HepG2 (cell line): Measurements from ENCODE around the gene ALKBH5. TPM values are rescaled to one million over a fixed set of nuclear protein-coding genes. Genes with fewer than 3 reads are reported as not detected.

Experiments used
- ATAC-seq: fragments of 200-7000 bp; cut with Tn5 transposase; 3 replicates; pipeline ENCODE4 v1.9.1; 2020; ENCODE audit warnings: mild to moderate bottlenecking, moderate library complexity
- BruUV-seq: library from RNA; stranded (reverse); fragments of 400-500 nt; replicated peaks from 2 replicates; lab custom pipeline; 2021; lab: Mats Ljungman, UMichigan
- CTCF ChIA-PET: fragments of 300-600 bp; formaldehyde crosslinking; extraction: SDS; loops from one replicate; lab custom pipeline; 2021; ENCODE audit warnings: low total read pairs, inconsistent platforms, low intra/inter-chr PET ratio; lab: Yijun Ruan, JAX
- POLR2A ChIA-PET: fragments of 350-600 bp; sonication (Branson Sonifier 250); formaldehyde crosslinking; loops from one replicate; lab custom pipeline; 2020; ENCODE audit warnings: antibody characterized with exemption, inconsistent platforms; lab: Yijun Ruan, JAX
- DNase-seq: peaks from one replicate; pipeline ENCODE4 v3.0.0-alpha.2; 2015; ENCODE audit warnings: low spot score
- FAIRE-seq: peaks from 3 replicates; lab custom pipeline; 2011; peaks lifted over from hg19 to GRCh38; lab: Jason Lieb, UNC
- H2AFZ ChIP-seq: one replicate; pipeline ENCODE4 v1.6.1; 2011; ENCODE audit warnings: low read length, inconsistent platforms
- H3K27ac ChIP-seq: fragments of 300-600 bp; 3 replicates; pipeline ENCODE4 v1.8.0; 2011; ENCODE audit warnings: mixed run types, mild to moderate bottlenecking, mixed read lengths, low read length, inconsistent platforms; ENCODE audit not compliant: insufficient read depth; ENCODE audit errors: extremely low read length
- H3K27me3 ChIP-seq, 2 experiments: fragments of 200-600 bp in 1 of 2; 2 replicates in 1 of 2; 3 replicates in 1 of 2; pipeline versions ENCODE4 v1.6.0 to v1.8.0; 2011; ENCODE audit warnings: low read length in 2 of 2, mild to moderate bottlenecking in 2 of 2, moderate library complexity in 2 of 2, inconsistent platforms in 1 of 2; ENCODE audit not compliant: insufficient read depth in 2 of 2, control insufficient read depth in 1 of 2
- H3K36me3 ChIP-seq, 2 experiments: fragments of 200-600 bp in 1 of 2; replicated peaks in 1 of 2; 2 replicates in 1 of 2; 3 replicates in 1 of 2; pipeline versions ENCODE4 v1.5.1 to v1.8.0; 2011; ENCODE audit warnings: low read length in 2 of 2, inconsistent platforms in 1 of 2; ENCODE audit not compliant: insufficient read depth in 2 of 2, control insufficient read depth in 1 of 2
- H3K4me1 ChIP-seq: 2 replicates; pipeline ENCODE4 v1.5.1; 2012; ENCODE audit warnings: low read length, inconsistent platforms; ENCODE audit not compliant: insufficient read depth
- H3K4me2 ChIP-seq: 2 replicates; pipeline ENCODE4 v1.6.0; 2011; ENCODE audit warnings: low read depth, low read length, inconsistent platforms
- H3K4me3 ChIP-seq, 3 experiments: fragments of 200-600 bp in 1 of 3; sonication (generic), shearing (Covaris generic) in 1 of 3; replicated peaks in 1 of 3; 2 replicates each; pipeline ENCODE4 v1.5.1; 2011 to 2016; ENCODE audit warnings: low read length in 3 of 3, inconsistent platforms in 2 of 3, low read depth in 2 of 3, mild to moderate bottlenecking in 2 of 3, control low read depth in 1 of 3, mixed read lengths in 1 of 3; ENCODE audit not compliant: insufficient read depth in 1 of 3
- H3K79me2 ChIP-seq: one replicate; pipeline ENCODE4 v1.6.1; 2011; ENCODE audit warnings: low read length, inconsistent platforms; ENCODE audit not compliant: insufficient read depth
- H3K9ac ChIP-seq: 2 replicates; pipeline ENCODE4 v1.6.0; 2011; ENCODE audit warnings: mild to moderate bottlenecking, low read depth, low read length, inconsistent platforms; ENCODE audit not compliant: insufficient read depth
- H3K9me3 ChIP-seq: 2 replicates; pipeline ENCODE4 v1.5.1; 2012; ENCODE audit warnings: mild to moderate bottlenecking, low read length
- H4K20me1 ChIP-seq: 2 replicates; pipeline ENCODE4 v1.6.0; 2011; ENCODE audit warnings: inconsistent platforms, mild to moderate bottlenecking, low read length, moderate library complexity; ENCODE audit not compliant: insufficient read depth
- MED13 ChIP-seq: sonication (generic); formaldehyde crosslinking; IDR thresholded peaks from 2 replicates; pipeline ENCODE4 v1.5.0; 2020; ENCODE audit warnings: missing genetic modification reagents
- SCMH1 ChIP-seq: sonication (generic); formaldehyde crosslinking; IDR thresholded peaks from 2 replicates; pipeline ENCODE4 v1.9.0; 2021; ENCODE audit warnings: missing genetic modification reagents, mild to moderate bottlenecking, borderline replicate concordance
- ZNF441 ChIP-seq: sonication (generic); formaldehyde crosslinking; IDR thresholded peaks from 2 replicates; pipeline ENCODE4 v1.7.0; 2021; ENCODE audit warnings: missing genetic modification reagents, borderline replicate concordance
- ZNF747 ChIP-seq: sonication (generic); formaldehyde crosslinking; IDR thresholded peaks from 2 replicates; pipeline ENCODE4 v1.8.1; 2023; ENCODE audit warnings: missing genetic modification reagents, mild to moderate bottlenecking, borderline replicate concordance
- WGBS: methylation state at CpG from one replicate; pipeline ENCODE4 v1.1.6; 2017; ENCODE audit warnings: low lambda C conversion rate; 5-methylcytosine and 5-hydroxymethylcytosine counted together
- in situ Hi-C: cut with HindIII; loops from 2 replicates; pipeline ENCODE4 v1.10.0; 2017; ENCODE audit warnings: low pct_unique_long_range_greater_than_20kb; ENCODE audit not compliant: extremely low pct_ligation_motif_present
- intact Hi-C: fragments of 100-400 bp; cut with micrococcal nuclease; formaldehyde crosslinking; loops from one replicate; pipeline ENCODE4 v1.10.0; 2022; ENCODE audit not compliant: unreplicated experiment
- polyA plus RNA-seq, 8 experiments: library from polyadenylated mRNA; depleted of rRNA in 3 of 8; stranded (reverse) in 7 of 8; unstranded in 1 of 8; fragments of >200 nt; fragmentation: Illumina TruSeq in 4 of 8; extraction: Trizol in 4 of 8; gene quantifications; 2 replicates each; pipeline versions ENCODE4 v1.2.1 to v1.2.3, GENCODE V29; 2011 to 2016; ENCODE audit warnings: low read depth in 4 of 8, missing spikeins in 1 of 8, mixed read lengths in 1 of 8; ENCODE audit not compliant: insufficient read depth in 1 of 8
- total RNA-seq, 5 experiments: library from RNA; depleted of rRNA; stranded (reverse); fragments of >200 nt; fragmentation: Illumina TruSeq; extraction: Trizol; gene quantifications; 2 replicates each; pipeline ENCODE4 v1.2.3, GENCODE V29; 2016; ENCODE audit warnings: low read depth in 1 of 5
- TF ChIP-seq, protein P1 (sequence below): sonication (generic); formaldehyde crosslinking; IDR thresholded peaks from 2 replicates; pipeline ENCODE4 v1.4.0; 2020; ENCODE audit warnings: missing genetic modification reagents
- TF ChIP-seq, protein P2 (sequence below): sonication (generic); formaldehyde crosslinking; IDR thresholded peaks from 2 replicates; pipeline ENCODE4 v1.4.0; 2020; ENCODE audit warnings: mild to moderate bottlenecking, missing genetic modification reagents
- TF ChIP-seq, protein P3 (sequence below): sonication (generic); formaldehyde crosslinking; IDR thresholded peaks from 2 replicates; pipeline ENCODE4 v1.4.0; 2020; ENCODE audit warnings: mild to moderate bottlenecking, missing genetic modification reagents
- TF ChIP-seq, protein P4 (sequence below): sonication (generic); formaldehyde crosslinking; IDR thresholded peaks from 2 replicates; pipeline ENCODE4 v1.5.1; 2020; ENCODE audit warnings: missing genetic modification reagents, mild to moderate bottlenecking, borderline replicate concordance
- TF ChIP-seq, protein P5 (sequence below): sonication (generic); formaldehyde crosslinking; IDR thresholded peaks from 2 replicates; pipeline ENCODE4 v1.4.0; 2020; ENCODE audit warnings: missing genetic modification reagents

The ALKBH5 gene
- total and polyA plus RNA-seq, 2 of the 13 experiments (the other 11 are each of a cell fraction or from before 2014, with no cell fraction given) = 68.9 to 76.9 TPM

DNA sequence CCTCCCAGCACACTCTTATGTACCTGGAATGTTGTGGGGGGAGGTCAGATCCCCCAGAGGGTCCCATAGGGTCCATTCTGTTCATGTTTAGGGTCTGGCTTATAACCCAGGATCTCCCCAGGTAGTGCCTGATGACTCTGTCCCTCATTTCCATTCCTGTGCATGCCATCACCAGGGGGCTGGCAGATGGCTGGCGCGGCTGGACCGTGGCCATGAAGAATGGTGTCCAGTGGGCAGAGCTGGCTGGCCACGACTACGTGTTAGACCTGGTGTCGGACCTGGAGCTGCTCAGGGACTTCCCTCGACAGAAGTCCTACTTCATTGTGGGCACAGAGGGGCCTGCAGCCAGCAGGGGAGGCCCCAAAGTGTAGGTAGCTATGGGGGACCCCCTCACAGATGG lies 35.0 kb upstream of the ALKBH5 start:
- no peak overlapping the region for H3K27ac ChIP-seq
- H3K9me3 ChIP-seq = no peaks in the 10 kb centered on the region
- intact Hi-C loops = no loop called here
- BruUV-seq = no TSS peak
- in situ Hi-C loops = no loop called here
- H4K20me1 ChIP-seq = no peaks in the 10 kb centered on the region
- TF ChIP-seq, protein P1, sequence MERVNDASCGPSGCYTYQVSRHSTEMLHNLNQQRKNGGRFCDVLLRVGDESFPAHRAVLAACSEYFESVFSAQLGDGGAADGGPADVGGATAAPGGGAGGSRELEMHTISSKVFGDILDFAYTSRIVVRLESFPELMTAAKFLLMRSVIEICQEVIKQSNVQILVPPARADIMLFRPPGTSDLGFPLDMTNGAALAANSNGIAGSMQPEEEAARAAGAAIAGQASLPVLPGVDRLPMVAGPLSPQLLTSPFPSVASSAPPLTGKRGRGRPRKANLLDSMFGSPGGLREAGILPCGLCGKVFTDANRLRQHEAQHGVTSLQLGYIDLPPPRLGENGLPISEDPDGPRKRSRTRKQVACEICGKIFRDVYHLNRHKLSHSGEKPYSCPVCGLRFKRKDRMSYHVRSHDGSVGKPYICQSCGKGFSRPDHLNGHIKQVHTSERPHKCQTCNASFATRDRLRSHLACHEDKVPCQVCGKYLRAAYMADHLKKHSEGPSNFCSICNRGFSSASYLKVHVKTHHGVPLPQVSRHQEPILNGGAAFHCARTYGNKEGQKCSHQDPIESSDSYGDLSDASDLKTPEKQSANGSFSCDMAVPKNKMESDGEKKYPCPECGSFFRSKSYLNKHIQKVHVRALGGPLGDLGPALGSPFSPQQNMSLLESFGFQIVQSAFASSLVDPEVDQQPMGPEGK (CRISPR knock-in tag) = no peak
- TF ChIP-seq, protein P2, sequence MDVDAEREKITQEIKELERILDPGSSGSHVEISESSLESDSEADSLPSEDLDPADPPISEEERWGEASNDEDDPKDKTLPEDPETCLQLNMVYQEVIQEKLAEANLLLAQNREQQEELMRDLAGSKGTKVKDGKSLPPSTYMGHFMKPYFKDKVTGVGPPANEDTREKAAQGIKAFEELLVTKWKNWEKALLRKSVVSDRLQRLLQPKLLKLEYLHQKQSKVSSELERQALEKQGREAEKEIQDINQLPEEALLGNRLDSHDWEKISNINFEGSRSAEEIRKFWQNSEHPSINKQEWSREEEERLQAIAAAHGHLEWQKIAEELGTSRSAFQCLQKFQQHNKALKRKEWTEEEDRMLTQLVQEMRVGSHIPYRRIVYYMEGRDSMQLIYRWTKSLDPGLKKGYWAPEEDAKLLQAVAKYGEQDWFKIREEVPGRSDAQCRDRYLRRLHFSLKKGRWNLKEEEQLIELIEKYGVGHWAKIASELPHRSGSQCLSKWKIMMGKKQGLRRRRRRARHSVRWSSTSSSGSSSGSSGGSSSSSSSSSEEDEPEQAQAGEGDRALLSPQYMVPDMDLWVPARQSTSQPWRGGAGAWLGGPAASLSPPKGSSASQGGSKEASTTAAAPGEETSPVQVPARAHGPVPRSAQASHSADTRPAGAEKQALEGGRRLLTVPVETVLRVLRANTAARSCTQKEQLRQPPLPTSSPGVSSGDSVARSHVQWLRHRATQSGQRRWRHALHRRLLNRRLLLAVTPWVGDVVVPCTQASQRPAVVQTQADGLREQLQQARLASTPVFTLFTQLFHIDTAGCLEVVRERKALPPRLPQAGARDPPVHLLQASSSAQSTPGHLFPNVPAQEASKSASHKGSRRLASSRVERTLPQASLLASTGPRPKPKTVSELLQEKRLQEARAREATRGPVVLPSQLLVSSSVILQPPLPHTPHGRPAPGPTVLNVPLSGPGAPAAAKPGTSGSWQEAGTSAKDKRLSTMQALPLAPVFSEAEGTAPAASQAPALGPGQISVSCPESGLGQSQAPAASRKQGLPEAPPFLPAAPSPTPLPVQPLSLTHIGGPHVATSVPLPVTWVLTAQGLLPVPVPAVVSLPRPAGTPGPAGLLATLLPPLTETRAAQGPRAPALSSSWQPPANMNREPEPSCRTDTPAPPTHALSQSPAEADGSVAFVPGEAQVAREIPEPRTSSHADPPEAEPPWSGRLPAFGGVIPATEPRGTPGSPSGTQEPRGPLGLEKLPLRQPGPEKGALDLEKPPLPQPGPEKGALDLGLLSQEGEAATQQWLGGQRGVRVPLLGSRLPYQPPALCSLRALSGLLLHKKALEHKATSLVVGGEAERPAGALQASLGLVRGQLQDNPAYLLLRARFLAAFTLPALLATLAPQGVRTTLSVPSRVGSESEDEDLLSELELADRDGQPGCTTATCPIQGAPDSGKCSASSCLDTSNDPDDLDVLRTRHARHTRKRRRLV (CRISPR knock-in tag) = no peak
- no peak for TF ChIP-seq MED13
- TF ChIP-seq ZNF747 = no peak
- TF ChIP-seq, protein P3, sequence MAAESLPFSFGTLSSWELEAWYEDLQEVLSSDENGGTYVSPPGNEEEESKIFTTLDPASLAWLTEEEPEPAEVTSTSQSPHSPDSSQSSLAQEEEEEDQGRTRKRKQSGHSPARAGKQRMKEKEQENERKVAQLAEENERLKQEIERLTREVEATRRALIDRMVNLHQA (CRISPR knock-in tag) = no peak
- TF ChIP-seq SCMH1 = no peak
- no peak for TF ChIP-seq ZNF441 (CRISPR knock-in tag)
- TF ChIP-seq, protein P4, sequence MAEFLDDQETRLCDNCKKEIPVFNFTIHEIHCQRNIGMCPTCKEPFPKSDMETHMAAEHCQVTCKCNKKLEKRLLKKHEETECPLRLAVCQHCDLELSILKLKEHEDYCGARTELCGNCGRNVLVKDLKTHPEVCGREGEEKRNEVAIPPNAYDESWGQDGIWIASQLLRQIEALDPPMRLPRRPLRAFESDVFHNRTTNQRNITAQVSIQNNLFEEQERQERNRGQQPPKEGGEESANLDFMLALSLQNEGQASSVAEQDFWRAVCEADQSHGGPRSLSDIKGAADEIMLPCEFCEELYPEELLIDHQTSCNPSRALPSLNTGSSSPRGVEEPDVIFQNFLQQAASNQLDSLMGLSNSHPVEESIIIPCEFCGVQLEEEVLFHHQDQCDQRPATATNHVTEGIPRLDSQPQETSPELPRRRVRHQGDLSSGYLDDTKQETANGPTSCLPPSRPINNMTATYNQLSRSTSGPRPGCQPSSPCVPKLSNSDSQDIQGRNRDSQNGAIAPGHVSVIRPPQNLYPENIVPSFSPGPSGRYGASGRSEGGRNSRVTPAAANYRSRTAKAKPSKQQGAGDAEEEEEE = no peak
- TF ChIP-seq, protein P5, sequence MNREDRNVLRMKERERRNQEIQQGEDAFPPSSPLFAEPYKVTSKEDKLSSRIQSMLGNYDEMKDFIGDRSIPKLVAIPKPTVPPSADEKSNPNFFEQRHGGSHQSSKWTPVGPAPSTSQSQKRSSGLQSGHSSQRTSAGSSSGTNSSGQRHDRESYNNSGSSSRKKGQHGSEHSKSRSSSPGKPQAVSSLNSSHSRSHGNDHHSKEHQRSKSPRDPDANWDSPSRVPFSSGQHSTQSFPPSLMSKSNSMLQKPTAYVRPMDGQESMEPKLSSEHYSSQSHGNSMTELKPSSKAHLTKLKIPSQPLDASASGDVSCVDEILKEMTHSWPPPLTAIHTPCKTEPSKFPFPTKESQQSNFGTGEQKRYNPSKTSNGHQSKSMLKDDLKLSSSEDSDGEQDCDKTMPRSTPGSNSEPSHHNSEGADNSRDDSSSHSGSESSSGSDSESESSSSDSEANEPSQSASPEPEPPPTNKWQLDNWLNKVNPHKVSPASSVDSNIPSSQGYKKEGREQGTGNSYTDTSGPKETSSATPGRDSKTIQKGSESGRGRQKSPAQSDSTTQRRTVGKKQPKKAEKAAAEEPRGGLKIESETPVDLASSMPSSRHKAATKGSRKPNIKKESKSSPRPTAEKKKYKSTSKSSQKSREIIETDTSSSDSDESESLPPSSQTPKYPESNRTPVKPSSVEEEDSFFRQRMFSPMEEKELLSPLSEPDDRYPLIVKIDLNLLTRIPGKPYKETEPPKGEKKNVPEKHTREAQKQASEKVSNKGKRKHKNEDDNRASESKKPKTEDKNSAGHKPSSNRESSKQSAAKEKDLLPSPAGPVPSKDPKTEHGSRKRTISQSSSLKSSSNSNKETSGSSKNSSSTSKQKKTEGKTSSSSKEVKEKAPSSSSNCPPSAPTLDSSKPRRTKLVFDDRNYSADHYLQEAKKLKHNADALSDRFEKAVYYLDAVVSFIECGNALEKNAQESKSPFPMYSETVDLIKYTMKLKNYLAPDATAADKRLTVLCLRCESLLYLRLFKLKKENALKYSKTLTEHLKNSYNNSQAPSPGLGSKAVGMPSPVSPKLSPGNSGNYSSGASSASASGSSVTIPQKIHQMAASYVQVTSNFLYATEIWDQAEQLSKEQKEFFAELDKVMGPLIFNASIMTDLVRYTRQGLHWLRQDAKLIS (CRISPR knock-in tag) = no peak
- TF ChIP-seq, all 625 proteins: peak for 0
- H3K4me1 ChIP-seq = peaks cover 8% of the 10 kb centered on the region
- POLR2A ChIA-PET = interaction anchor here (1.1 kb wide), 1 partner anchor 11 kb away, joined by 3 read pairs; no protein-coding TSS in a partner anchor
- peaks cover 5 to 18% of the 10 kb centered on the region in 2 experiments; a peak in 3 of 5 replicates for H3K27me3 ChIP-seq
- H2AFZ ChIP-seq = no peak overlapping the region
- CTCF ChIA-PET = no interaction called here
- FAIRE-seq (no peak), ATAC-seq (no peak), DNase-seq (no peak)
- no peak overlapping the region for H3K4me2 ChIP-seq
- no peaks in the 10 kb centered on the region for H3K36me3 ChIP-seq
- 27% methylated on average over 3 of the region's 7 CpGs for WGBS
- no peak overlapping the region for H3K9ac ChIP-seq
- H3K79me2 ChIP-seq = no peaks in the 10 kb centered on the region
- H3K4me3 ChIP-seq = no peak overlapping the region
